Measurements from ENCODE around the gene CAMKK2.

Gene CAMKK2

GRCh38 chr12:121189131-121189530, 107.4 kb downstream of the CAMKK2 start:
- no peak for DNase-seq

GRCh38 chr12:121188227-121188626, 108.3 kb downstream of the CAMKK2 start:
- no peak for DNase-seq

Measured in NCI-H524 (cell line).